ENCODE results near the gene NFYA.

DNA sequence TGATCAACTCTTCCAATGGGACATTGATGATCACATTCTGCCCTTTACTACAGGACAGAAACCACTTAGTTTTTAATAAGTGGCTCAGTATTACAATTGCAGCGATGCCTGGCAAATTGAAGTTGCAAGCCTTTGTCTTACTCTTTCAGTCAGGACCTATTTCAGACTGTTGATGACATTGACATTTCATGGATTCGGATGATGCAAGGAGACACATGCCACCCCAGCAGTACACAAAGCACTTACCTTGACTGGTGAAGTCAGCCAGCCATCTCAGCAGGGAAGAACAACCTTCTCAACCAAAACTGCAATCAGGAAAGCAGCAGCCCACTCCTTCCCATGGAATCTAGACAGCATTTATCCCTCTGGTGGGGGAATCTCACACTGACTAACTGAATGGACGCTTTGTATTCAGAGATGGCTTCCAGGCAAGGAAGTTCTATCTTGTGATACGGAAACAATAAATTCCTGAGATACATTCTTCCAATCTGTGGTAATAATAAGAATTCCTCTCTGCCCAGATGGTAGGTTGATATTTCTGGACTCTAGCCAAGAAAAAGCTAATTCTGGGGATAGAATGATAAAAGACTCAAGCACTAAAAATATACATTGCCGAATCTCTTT, 24.8 kb downstream of the NFYA start:
- TF ChIP-seq POLR2AphosphoS5 (IDR thresholded peaks at IDR 0.05; ENCODE audit: borderline replicate concordance, low read depth, low read length) (no peak), EZH2 (IDR thresholded peaks at IDR 0.05) (no peak)
